Measurements from ENCODE around the gene CERS2.

- TF ChIP-seq ZNF324 (tag by site-specific recombination; IDR thresholded peaks at IDR 0.05) (no peak), CTCF (tag by site-specific recombination; IDR thresholded peaks at IDR 0.05) (no peak), KLF1 (tag by site-specific recombination; IDR thresholded peaks at IDR 0.05) (no peak), ZBTB1 (tag by site-specific recombination; IDR thresholded peaks at IDR 0.05) (no peak), YY1 (tag by site-specific recombination; IDR thresholded peaks at IDR 0.05) (no peak), ZXDB (tag by site-specific recombination; IDR thresholded peaks at IDR 0.05) (no peak), ZNF169 (tag by site-specific recombination; IDR thresholded peaks at IDR 0.05) (no peak)
These were observed 35.2 kb upstream of the CERS2 start for GRCh38 chr1:151009674-151010345.

All from HEK293 (cell line).